B cell (primary cell): ENCODE data around the gene YY1AP1. TPM values are rescaled to one million over a fixed set of nuclear protein-coding genes. Genes with fewer than 3 reads are reported as not detected.

Experiments
- ATAC-seq: fragments of 200-7000 bp; cut with Tn5 transposase; one replicate; pipeline ENCODE4 v1.10.0; 2021; ENCODE audit warnings: low read depth, mild to moderate bottlenecking, moderate number of reproducible peaks, moderate library complexity
- CTCF ChIA-PET: fragments of 350-600 bp; sonication (Branson Sonifier 250); formaldehyde crosslinking; loops from one replicate; lab custom pipeline; 2021; ENCODE audit warnings: antibody characterized with exemption, inconsistent platforms; lab: Charles Lee
- POLR2A ChIA-PET: fragments of 350-600 bp; sonication (Branson Sonifier 250); formaldehyde crosslinking; loops from one replicate; lab custom pipeline; 2021; ENCODE audit warnings: antibody characterized with exemption; lab: Charles Lee
- DNase-seq: peaks from one replicate; pipeline ENCODE4 v3.0.0; 2013
- H2AFZ ChIP-seq: 2 replicates; pipeline ENCODE4 v1.6.1; 2012; ENCODE audit warnings: mild to moderate bottlenecking, low read depth, low read length; ENCODE audit not compliant: insufficient read depth, poor library complexity, severe bottlenecking
- H3K27ac ChIP-seq, 2 donors: 1 replicate in 1 of 2; 2 replicates in 1 of 2; pipeline ENCODE4 v1.5.1; 2012 to 2013; ENCODE audit warnings: low read length in 2 of 2, mild to moderate bottlenecking in 2 of 2, moderate library complexity in 1 of 2
- H3K27me3 ChIP-seq, 4 experiments: fragments of 200-600 bp in 1 of 4; sonication (generic) in 1 of 4; replicated peaks in 1 of 4; 1 replicate in 2 of 4; 2 replicates in 2 of 4; pipeline versions ENCODE4 v1.6.1 to v1.7.0; 2013 to 2016; ENCODE audit warnings: low read length in 3 of 4, mild to moderate bottlenecking in 2 of 4, mixed read lengths in 1 of 4, moderate library complexity in 1 of 4; ENCODE audit not compliant: insufficient read depth in 4 of 4, control insufficient read depth in 3 of 4; ENCODE audit errors: control extremely low read depth in 1 of 4
- H3K36me3 ChIP-seq, 2 experiments: replicated peaks in 1 of 2; 1 replicate in 1 of 2; 2 replicates in 1 of 2; pipeline versions ENCODE4 v1.6.1 to v1.7.1; 2013; ENCODE audit warnings: low read length in 1 of 2; ENCODE audit not compliant: insufficient read depth in 2 of 2, control insufficient read depth in 1 of 2; ENCODE audit errors: control extremely low read depth in 1 of 2, extremely low read depth in 1 of 2
- H3K4me1 ChIP-seq, 2 donors: fragments of 200-600 bp in 1 of 2; sonication (generic) in 1 of 2; 1 replicate in 1 of 2; 2 replicates in 1 of 2; pipeline versions ENCODE4 v1.5.1 to v1.6.1; 2013 to 2017; ENCODE audit warnings: low read length in 2 of 2; ENCODE audit not compliant: control insufficient read depth in 2 of 2, insufficient read depth in 2 of 2
- H3K4me2 ChIP-seq: replicated peaks from 2 replicates; pipeline ENCODE3; 2012; ENCODE audit warnings: mild to moderate bottlenecking, low read depth, low read length; ENCODE audit not compliant: poor library complexity, severe bottlenecking
- H3K4me3 ChIP-seq, 5 experiments: fragments of 200-600 bp in 1 of 5; sonication (generic) in 1 of 5; 1 replicate in 3 of 5; 2 replicates in 2 of 5; pipeline versions ENCODE4 v1.5.1 to v1.7.0; 2011 to 2016; ENCODE audit warnings: low read length in 4 of 5, mild to moderate bottlenecking in 4 of 5, low read depth in 2 of 5, control low read depth in 1 of 5, moderate library complexity in 1 of 5; ENCODE audit not compliant: insufficient read depth in 1 of 5; ENCODE audit errors: control extremely low read depth in 1 of 5, extremely low read depth in 1 of 5
- H3K79me2 ChIP-seq: fragments of 200-600 bp; sonication (generic); one replicate; pipeline ENCODE4 v1.6.0; 2016; ENCODE audit warnings: low read length; ENCODE audit not compliant: control insufficient read depth, insufficient read depth
- H3K9ac ChIP-seq: fragments of 200-600 bp; sonication (generic); 2 replicates; pipeline ENCODE4 v1.6.1; 2017; ENCODE audit warnings: mild to moderate bottlenecking, low read length, moderate library complexity
- H3K9me3 ChIP-seq, 3 donors: one replicate each; pipeline versions ENCODE4 v1.6.1 to v1.7.1; 2013; ENCODE audit warnings: low read length in 2 of 3; ENCODE audit not compliant: control insufficient read depth in 2 of 3, insufficient read depth in 1 of 3; ENCODE audit errors: control extremely low read depth in 1 of 3
- H4K20me1 ChIP-seq: 2 replicates; pipeline ENCODE4 v1.6.0; 2012; ENCODE audit warnings: mild to moderate bottlenecking, low read length; ENCODE audit not compliant: insufficient read depth, control insufficient read depth, poor library complexity, severe bottlenecking
- H3K27ac Mint-ChIP-seq: one replicate; pipeline ENCODE4 v1.8.0; 2021; ENCODE audit warnings: mixed read lengths
- H3K27me3 Mint-ChIP-seq: one replicate; pipeline ENCODE4 v1.8.0; 2021; ENCODE audit warnings: mixed read lengths
- H3K4me1 Mint-ChIP-seq: one replicate; pipeline ENCODE4 v1.8.0; 2021; ENCODE audit warnings: mixed read lengths
- H3K4me3 Mint-ChIP-seq: one replicate; pipeline ENCODE4 v1.8.0; 2021; ENCODE audit warnings: mixed read lengths
- H3K9me3 Mint-ChIP-seq: one replicate; pipeline ENCODE4 v1.8.0; 2022; ENCODE audit warnings: mixed read lengths; ENCODE audit not compliant: insufficient read depth
- EZH2 ChIP-seq: IDR thresholded peaks from 2 replicates; pipeline ENCODE4 v1.6.1; 2012; ENCODE audit warnings: borderline replicate concordance, low read depth, mild to moderate bottlenecking, moderate library complexity, low read length; ENCODE audit not compliant: insufficient read depth, poor library complexity, severe bottlenecking
- WGBS: methylation state at CpG from one replicate; pipeline ENCODE4 v1.1.5; 2013; ENCODE audit warnings: missing lambda C conversion rate; ENCODE audit not compliant: insufficient coverage; 5-methylcytosine and 5-hydroxymethylcytosine counted together
- intact Hi-C: fragments of 100-400 bp; cut with micrococcal nuclease; formaldehyde crosslinking; loops from one replicate; pipeline ENCODE4 v1.10.0; 2022
- polyA minus RNA-seq: library from RNA; depleted of rRNA, polyadenylated mRNA; stranded (reverse); fragments of >200 nt; gene quantifications from 2 replicates; pipeline ENCODE4 v1.2.3, GENCODE V29; 2012
- polyA plus RNA-seq: library from polyadenylated mRNA; depleted of rRNA; stranded (reverse); fragments of >200 nt; gene quantifications from 2 replicates; pipeline ENCODE4 v1.2.3, GENCODE V29; 2012
- total RNA-seq, 2 donors: library from RNA; stranded (reverse); fragments of 120-200 nt in 1 of 2; gene quantifications; 1 replicate in 1 of 2; 2 replicates in 1 of 2; pipeline versions ENCODE4 v1.2.3 to v1.2.4, GENCODE V29; 2013 to 2022
- TF ChIP-seq, protein P1 (sequence below): fragments of 200-600 bp; IDR thresholded peaks from one replicate; pipeline ENCODE4 v1.8.0; 2022; ENCODE audit warnings: antibody characterized with exemption, mild to moderate bottlenecking

Gene YY1AP1, protein sequence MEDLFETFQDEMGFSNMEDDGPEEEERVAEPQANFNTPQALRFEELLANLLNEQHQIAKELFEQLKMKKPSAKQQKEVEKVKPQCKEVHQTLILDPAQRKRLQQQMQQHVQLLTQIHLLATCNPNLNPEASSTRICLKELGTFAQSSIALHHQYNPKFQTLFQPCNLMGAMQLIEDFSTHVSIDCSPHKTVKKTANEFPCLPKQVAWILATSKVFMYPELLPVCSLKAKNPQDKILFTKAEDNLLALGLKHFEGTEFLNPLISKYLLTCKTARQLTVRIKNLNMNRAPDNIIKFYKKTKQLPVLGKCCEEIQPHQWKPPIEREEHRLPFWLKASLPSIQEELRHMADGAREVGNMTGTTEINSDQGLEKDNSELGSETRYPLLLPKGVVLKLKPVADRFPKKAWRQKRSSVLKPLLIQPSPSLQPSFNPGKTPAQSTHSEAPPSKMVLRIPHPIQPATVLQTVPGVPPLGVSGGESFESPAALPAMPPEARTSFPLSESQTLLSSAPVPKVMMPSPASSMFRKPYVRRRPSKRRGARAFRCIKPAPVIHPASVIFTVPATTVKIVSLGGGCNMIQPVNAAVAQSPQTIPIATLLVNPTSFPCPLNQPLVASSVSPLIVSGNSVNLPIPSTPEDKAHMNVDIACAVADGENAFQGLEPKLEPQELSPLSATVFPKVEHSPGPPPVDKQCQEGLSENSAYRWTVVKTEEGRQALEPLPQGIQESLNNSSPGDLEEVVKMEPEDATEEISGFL
- total RNA-seq (132 and 156 TPM in 2 replicates), polyA plus RNA-seq (74.1 and 95.4 TPM in 2 replicates), polyA minus RNA-seq (152 and 173 TPM in 2 replicates)
- 98.3 TPM for total RNA-seq (2013)

DNA sequence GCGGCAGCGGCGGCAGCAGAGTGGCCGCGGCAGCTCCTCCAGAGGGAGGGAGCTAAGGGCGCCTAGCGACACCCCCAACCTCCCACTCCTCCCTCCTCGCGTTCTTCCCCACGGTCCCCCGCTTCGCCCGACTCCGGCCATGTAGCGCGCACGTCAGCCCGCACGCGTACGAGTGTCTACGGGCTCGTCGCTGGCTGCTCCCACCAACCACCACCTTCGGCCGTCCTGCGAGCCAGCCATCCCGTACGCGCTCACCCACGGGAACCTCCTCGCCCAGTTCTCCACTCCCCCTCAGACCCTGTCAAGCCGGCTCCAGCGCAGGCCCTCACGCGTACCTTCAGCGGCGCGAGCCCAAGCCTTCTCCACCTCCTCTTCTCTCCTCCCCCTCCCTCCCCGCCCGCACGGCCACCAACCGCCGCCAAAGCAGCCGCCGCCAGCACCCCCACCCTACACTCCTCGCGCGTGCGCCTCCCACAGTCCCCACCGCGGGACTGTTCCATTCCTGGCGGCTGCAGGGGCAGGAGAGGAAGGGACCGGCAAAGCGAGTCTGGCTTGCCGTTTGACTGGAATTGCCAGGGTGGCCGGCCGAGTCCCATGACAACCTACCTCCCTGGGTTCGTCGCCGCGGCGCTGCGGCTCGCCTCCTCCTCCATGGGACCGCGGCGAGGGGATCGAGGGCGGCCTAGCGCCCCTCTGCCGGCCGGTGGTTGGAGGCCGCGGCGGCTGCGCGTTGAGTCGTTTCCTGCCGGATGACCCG, at the start of gene YY1AP1:
Gene YY1AP1 (minus strand): TSS at position 451 of the 757 bp plus-strand sequence. CDS start 8,338 bp downstream, outside the sequence.
- Histone ChIP-seq H3K27me3 (no peaks in the 10 kb centered on the region), H3K4me3 (peak within 1 kb of the TSS; percentile 80 to 97 (median 95)), H3K79me2 (peaks cover 91% of the 10 kb centered on the region), H3K9ac (peak within 1 kb of the TSS; percentile 98), H3K4me1 (peaks cover 16 to 19% of the 10 kb centered on the region in 2 donors), H3K9me3 (no peaks in the 10 kb centered on the region), H2AFZ (peak within 1 kb of the TSS; percentile 100), H3K27ac (peak within 1 kb of the TSS; percentile 72 to 97), H3K36me3 (peaks cover 0 to 7% of the 10 kb centered on the region in 2 experiments), H4K20me1 (peaks cover 26% of the 10 kb centered on the region), H3K4me2 (peak within 1 kb of the TSS; percentile 75)
- TF ChIP-seq, protein P1, sequence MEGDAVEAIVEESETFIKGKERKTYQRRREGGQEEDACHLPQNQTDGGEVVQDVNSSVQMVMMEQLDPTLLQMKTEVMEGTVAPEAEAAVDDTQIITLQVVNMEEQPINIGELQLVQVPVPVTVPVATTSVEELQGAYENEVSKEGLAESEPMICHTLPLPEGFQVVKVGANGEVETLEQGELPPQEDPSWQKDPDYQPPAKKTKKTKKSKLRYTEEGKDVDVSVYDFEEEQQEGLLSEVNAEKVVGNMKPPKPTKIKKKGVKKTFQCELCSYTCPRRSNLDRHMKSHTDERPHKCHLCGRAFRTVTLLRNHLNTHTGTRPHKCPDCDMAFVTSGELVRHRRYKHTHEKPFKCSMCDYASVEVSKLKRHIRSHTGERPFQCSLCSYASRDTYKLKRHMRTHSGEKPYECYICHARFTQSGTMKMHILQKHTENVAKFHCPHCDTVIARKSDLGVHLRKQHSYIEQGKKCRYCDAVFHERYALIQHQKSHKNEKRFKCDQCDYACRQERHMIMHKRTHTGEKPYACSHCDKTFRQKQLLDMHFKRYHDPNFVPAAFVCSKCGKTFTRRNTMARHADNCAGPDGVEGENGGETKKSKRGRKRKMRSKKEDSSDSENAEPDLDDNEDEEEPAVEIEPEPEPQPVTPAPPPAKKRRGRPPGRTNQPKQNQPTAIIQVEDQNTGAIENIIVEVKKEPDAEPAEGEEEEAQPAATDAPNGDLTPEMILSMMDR: no peak
- no peak for TF ChIP-seq EZH2
- DNase-seq: peak; percentile 96
- peak within 1 kb of the TSS; percentile 97 for H3K4me3 Mint-ChIP-seq
- WGBS: under 1% methylated on average over 81 of the region's 81 CpGs
- H3K9me3 Mint-ChIP-seq: peaks cover 3% of the 10 kb centered on the region
- intact Hi-C loops: loop anchor here (2.0 kb wide), 4 partner anchors 56 to 380 kb away; partner anchors contain the start of genes FDPS, RIT1 and SYT11
- CTCF ChIA-PET: no interaction called here
- peak within 1 kb of the TSS; percentile 97 for H3K27ac Mint-ChIP-seq
- POLR2A ChIA-PET: interaction anchor here (0.6 kb wide), 1 partner anchor 817 kb away, joined by 6 read pairs; no protein-coding TSS in a partner anchor
- peaks cover 52% of the 10 kb centered on the region for H3K4me1 Mint-ChIP-seq
- peak; percentile 85 for ATAC-seq
- H3K27me3 Mint-ChIP-seq: no peaks in the 10 kb centered on the region
